Measurements from ENCODE around the gene SLC25A18. TPM values are rescaled to one million over a fixed set of nuclear protein-coding genes. Genes with fewer than 3 reads are reported as not detected.

Gene SLC25A18
- total RNA-seq, result not detected in 2 replicates

GRCh38 chr22:17562906-17563870, at the start of gene SLC25A18:
TSS of gene SLC25A18 (plus strand) at chr22:17563498. CDS start at chr22:17579945, 16,447 bp downstream.

GRCh38 chr22:17628406-17629172, 65.3 kb downstream of the SLC25A18 start, which contains the start of gene ATP6V1E1:
TSS of gene ATP6V1E1 (minus strand) at chr22:17628749. CDS start at chr22:17628635, 114 bp downstream.

GRCh38 chr22:17638432-17639246, 75.3 kb downstream of the SLC25A18 start, which contains the start of gene BCL2L13:
TSS of gene BCL2L13 (plus strand) at chr22:17638757. CDS start at chr22:17655712, 16,955 bp downstream.

Other genes starting within 250 kb of the SLC25A18 start
- under 0.01 and 0.06 TPM in 2 replicates for gene CECR2, start 194.0 kb upstream of the SLC25A18 start, total RNA-seq
- 98.8 and 138 TPM in 2 replicates for gene ATP6V1E1, start 65.3 kb downstream of the SLC25A18 start, total RNA-seq
- gene BCL2L13, start 75.3 kb downstream of the SLC25A18 start, total RNA-seq, result 26.2 and 45.6 TPM in 2 replicates
- 50.2 and 83.8 TPM in 2 replicates for gene BID, start 211.0 kb downstream of the SLC25A18 start, total RNA-seq

Data from bladder microvascular endothelial cell (primary cell).